GM19452 (cell line): ENCODE results near the gene VPS54.
"Not testable (repeated sequence)": the region's sequence is repeated elsewhere in the genome, so short reads cannot be mapped to it uniquely, and the experiment has no call there.

ENCODE experiments used
- ATAC-seq: cut with Tn5 transposase; IDR thresholded peaks from one replicate; pipeline ENCODE4 v1.9.1; 2021; ENCODE audit not compliant: unreplicated experiment

The VPS54 gene

GRCh38 chr2:63994329-63995070 is 24.7 kb downstream of the VPS54 start:
- not testable (repeated sequence) for ATAC-seq

- ATAC-seq, result no peak
Observed at GRCh38 chr2:63993871-63994270, 25.4 kb downstream of the VPS54 start.

GRCh38 chr2:63993130-63993584 is 26.1 kb downstream of the VPS54 start:
- not testable (repeated sequence) for ATAC-seq

- no peak for ATAC-seq
Observed at GRCh38 chr2:63992061-63992685, 27.1 kb downstream of the VPS54 start.

- ATAC-seq, result not testable (repeated sequence)
Observed at GRCh38 chr2:63991173-63991999, 27.8 kb downstream of the VPS54 start.

- ATAC-seq, result no peak
Observed at GRCh38 chr2:63990072-63990471, 29.2 kb downstream of the VPS54 start.

GRCh38 chr2:63988842-63989436 is 30.3 kb downstream of the VPS54 start:
- not testable (repeated sequence) for ATAC-seq

GRCh38 chr2:63984606-63985359 is 34.4 kb downstream of the VPS54 start:
- no peak for ATAC-seq

GRCh38 chr2:63983986-63984605 is 35.1 kb downstream of the VPS54 start:
- no peak for ATAC-seq

GRCh38 chr2:63982335-63982734 is 36.9 kb downstream of the VPS54 start:
- ATAC-seq, result no peak

- ATAC-seq, result no peak
Observed at GRCh38 chr2:63981702-63982103, 37.5 kb downstream of the VPS54 start.

GRCh38 chr2:63980794-63981193 is 38.4 kb downstream of the VPS54 start:
- no peak for ATAC-seq

- ATAC-seq, result no peak
Observed at GRCh38 chr2:63977904-63978303, 41.3 kb downstream of the VPS54 start.

GRCh38 chr2:63976125-63976510 is 43.1 kb downstream of the VPS54 start:
- no peak for ATAC-seq

- no peak for ATAC-seq
Observed at GRCh38 chr2:63975437-63976124, 43.6 kb downstream of the VPS54 start.

GRCh38 chr2:63975036-63975435 is 44.2 kb downstream of the VPS54 start:
- ATAC-seq, result not testable (repeated sequence)

GRCh38 chr2:63962186-63962585 is 57.0 kb downstream of the VPS54 start:
- ATAC-seq, result no peak

GRCh38 chr2:63950414-63950813 is 68.8 kb downstream of the VPS54 start:
- ATAC-seq, result no peak

- ATAC-seq, result no peak
Observed at GRCh38 chr2:63942788-63943187, 76.4 kb downstream of the VPS54 start.
